ENCODE results near the gene NELFB.

NELFB gene

GRCh38 chr9:137303151-137303892 is 48.2 kb downstream of the NELFB start:
- no peak for DNase-seq (ENCODE audit: low spot score)

GRCh38 chr9:137303893-137304382 is 48.8 kb downstream of the NELFB start:
- DNase-seq (ENCODE audit: low spot score): no peak

GRCh38 chr9:137304383-137305059 is 49.4 kb downstream of the NELFB start:
- DNase-seq (ENCODE audit: low spot score): no peak

- DNase-seq (ENCODE audit: low spot score): peak; percentile 72
Observed at GRCh38 chr9:137305060-137305797, 50.1 kb downstream of the NELFB start.

- DNase-seq (ENCODE audit: low spot score): no peak
Observed at GRCh38 chr9:137305798-137306065, 50.6 kb downstream of the NELFB start.

- DNase-seq (ENCODE audit: low spot score): no peak
Observed at GRCh38 chr9:137306066-137306849, 51.1 kb downstream of the NELFB start.

GRCh38 chr9:137306850-137307254 is 51.7 kb downstream of the NELFB start:
- DNase-seq (ENCODE audit: low spot score): no peak

- no peak for DNase-seq (ENCODE audit: low spot score)
Observed at GRCh38 chr9:137307255-137308056, 52.3 kb downstream of the NELFB start.

GRCh38 chr9:137308057-137308619 is 53.0 kb downstream of the NELFB start:
- no peak for DNase-seq (ENCODE audit: low spot score)

GRCh38 chr9:137309368-137310188 is 54.5 kb downstream of the NELFB start:
- no peak for DNase-seq (ENCODE audit: low spot score)

- peak; percentile 4 for DNase-seq (ENCODE audit: low spot score)
Observed at GRCh38 chr9:137310189-137311052, 55.3 kb downstream of the NELFB start.

GRCh38 chr9:137311171-137311985 is 56.3 kb downstream of the NELFB start:
- DNase-seq (ENCODE audit: low spot score): peak; percentile 7

GRCh38 chr9:137311986-137312851 is 57.1 kb downstream of the NELFB start:
- DNase-seq (ENCODE audit: low spot score): peak; percentile 6

GRCh38 chr9:137312852-137313325 is 57.8 kb downstream of the NELFB start:
- peak; percentile 7 for DNase-seq (ENCODE audit: low spot score)

GRCh38 chr9:137313326-137313936 is 58.3 kb downstream of the NELFB start:
- DNase-seq (ENCODE audit: low spot score): peak; percentile 11

- peak; percentile 5 for DNase-seq (ENCODE audit: low spot score)
Observed at GRCh38 chr9:137313956-137314560, 58.9 kb downstream of the NELFB start.
